ENCODE data around the gene SELP. TPM values are rescaled to one million over a fixed set of nuclear protein-coding genes. Genes with fewer than 3 reads are reported as not detected.

SELP gene
- total and polyA plus RNA-seq, 2 of the 13 experiments (the other 11 are each of a cell fraction or from before 2014, with no cell fraction given) = 0.11 TPM; not detected in 1

DNA sequence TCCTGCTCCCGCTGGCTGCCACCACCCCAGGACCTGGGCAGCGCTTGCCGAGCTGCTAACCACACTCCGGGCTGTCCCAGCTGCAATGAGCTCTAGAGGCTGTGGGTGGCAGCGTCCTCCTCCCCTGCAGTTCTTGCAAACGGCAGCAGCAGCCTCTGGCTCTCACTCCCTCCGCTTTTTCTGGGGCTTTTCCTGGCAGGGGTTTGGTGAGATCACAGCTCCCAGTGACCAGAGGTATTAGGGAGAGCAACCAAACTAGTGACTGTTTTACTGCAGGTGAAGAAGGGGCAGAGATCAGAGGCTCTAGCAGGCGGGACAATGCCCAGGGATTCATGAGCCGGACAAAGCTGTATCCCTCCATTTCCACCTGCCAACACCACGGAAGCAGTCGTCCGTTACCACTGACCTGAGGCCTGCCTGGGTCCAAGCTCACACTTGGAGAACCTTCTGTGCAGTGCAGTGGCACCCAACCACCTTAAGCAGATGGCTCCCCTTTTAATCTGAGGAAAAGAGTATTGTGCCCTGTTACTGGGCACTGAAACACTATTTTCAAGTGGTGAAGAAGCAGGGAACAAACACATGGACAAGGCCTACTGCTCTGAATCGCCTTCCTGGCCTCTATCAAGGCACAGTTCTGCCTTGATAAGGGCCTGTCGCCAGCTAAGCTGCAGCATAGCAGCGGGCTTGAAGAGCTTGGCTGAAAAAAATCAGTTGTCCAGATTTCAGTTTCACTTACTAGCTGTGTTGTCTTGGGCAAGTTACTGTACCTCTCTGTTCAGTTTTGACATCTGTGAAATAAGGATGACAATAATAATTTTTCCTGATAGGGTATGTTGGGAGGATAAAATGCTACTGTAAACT lies 43.3 kb downstream of the SELP start, which contains the start of gene F5 (continued):
- TF ChIP-seq NFAT5 (CRISPR knock-in tag; IDR thresholded peaks at IDR 0.05) = peak; percentile 49; the same call in 1 of the 2 replicates
- no peak for TF ChIP-seq ATF1 (CRISPR knock-in tag; IDR thresholded peaks at IDR 0.05)
- no peak for TF ChIP-seq PAF1 (CRISPR knock-in tag; IDR thresholded peaks at IDR 0.05)
- no peak; the same call in 1 of the 2 replicates for TF ChIP-seq MEIS2 (CRISPR knock-in tag; IDR thresholded peaks at IDR 0.05)
- TF ChIP-seq HOXD1 (CRISPR knock-in tag; IDR thresholded peaks at IDR 0.05) = 0 out of 2 replicates have a peak, but pooled peaks have one; percentile 14
- peak; percentile 95 for TF ChIP-seq ZNF768 (CRISPR knock-in tag; IDR thresholded peaks at IDR 0.05)
- no peak for TF ChIP-seq NFRKB (IDR thresholded peaks at IDR 0.05)
- no peak for TF ChIP-seq NFYB (CRISPR knock-in tag; IDR thresholded peaks at IDR 0.05)
- no peak for TF ChIP-seq ZNF234 (CRISPR knock-in tag; conservative IDR thresholded peaks at IDR 0.05)
- no peak for TF ChIP-seq ZNF383 (CRISPR knock-in tag; IDR thresholded peaks at IDR 0.05; ENCODE audit: borderline replicate concordance)
- TF ChIP-seq ZNF317 (CRISPR knock-in tag; IDR thresholded peaks at IDR 0.05) = 0 out of 2 replicates have a peak, but pooled peaks have one; percentile 71
- peak; percentile 63; the same call in 1 of the 2 replicates for TF ChIP-seq ZNF766 (CRISPR knock-in tag; IDR thresholded peaks at IDR 0.05; ENCODE audit: borderline replicate concordance)
- peak; percentile 54 for TF ChIP-seq CEBPG (CRISPR knock-in tag; IDR thresholded peaks at IDR 0.05)
- no peak for TF ChIP-seq JARID2 (CRISPR knock-in tag; IDR thresholded peaks at IDR 0.05; ENCODE audit: insufficient replicate concordance)
- TF ChIP-seq, protein P1, sequence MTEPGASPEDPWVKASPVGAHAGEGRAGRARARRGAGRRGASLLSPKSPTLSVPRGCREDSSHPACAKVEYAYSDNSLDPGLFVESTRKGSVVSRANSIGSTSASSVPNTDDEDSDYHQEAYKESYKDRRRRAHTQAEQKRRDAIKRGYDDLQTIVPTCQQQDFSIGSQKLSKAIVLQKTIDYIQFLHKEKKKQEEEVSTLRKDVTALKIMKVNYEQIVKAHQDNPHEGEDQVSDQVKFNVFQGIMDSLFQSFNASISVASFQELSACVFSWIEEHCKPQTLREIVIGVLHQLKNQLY (CRISPR knock-in tag; IDR thresholded peaks at IDR 0.05) = no peak
- TF ChIP-seq, protein P2, sequence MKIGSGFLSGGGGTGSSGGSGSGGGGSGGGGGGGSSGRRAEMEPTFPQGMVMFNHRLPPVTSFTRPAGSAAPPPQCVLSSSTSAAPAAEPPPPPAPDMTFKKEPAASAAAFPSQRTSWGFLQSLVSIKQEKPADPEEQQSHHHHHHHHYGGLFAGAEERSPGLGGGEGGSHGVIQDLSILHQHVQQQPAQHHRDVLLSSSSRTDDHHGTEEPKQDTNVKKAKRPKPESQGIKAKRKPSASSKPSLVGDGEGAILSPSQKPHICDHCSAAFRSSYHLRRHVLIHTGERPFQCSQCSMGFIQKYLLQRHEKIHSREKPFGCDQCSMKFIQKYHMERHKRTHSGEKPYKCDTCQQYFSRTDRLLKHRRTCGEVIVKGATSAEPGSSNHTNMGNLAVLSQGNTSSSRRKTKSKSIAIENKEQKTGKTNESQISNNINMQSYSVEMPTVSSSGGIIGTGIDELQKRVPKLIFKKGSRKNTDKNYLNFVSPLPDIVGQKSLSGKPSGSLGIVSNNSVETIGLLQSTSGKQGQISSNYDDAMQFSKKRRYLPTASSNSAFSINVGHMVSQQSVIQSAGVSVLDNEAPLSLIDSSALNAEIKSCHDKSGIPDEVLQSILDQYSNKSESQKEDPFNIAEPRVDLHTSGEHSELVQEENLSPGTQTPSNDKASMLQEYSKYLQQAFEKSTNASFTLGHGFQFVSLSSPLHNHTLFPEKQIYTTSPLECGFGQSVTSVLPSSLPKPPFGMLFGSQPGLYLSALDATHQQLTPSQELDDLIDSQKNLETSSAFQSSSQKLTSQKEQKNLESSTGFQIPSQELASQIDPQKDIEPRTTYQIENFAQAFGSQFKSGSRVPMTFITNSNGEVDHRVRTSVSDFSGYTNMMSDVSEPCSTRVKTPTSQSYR (CRISPR knock-in tag; IDR thresholded peaks at IDR 0.05; ENCODE audit: borderline replicate concordance) = no peak
- no peak for TF ChIP-seq ZNF496 (CRISPR knock-in tag; IDR thresholded peaks at IDR 0.05; ENCODE audit: insufficient replicate concordance)
- no peak; the same call in 1 of the 2 replicates for TF ChIP-seq ZNF878 (CRISPR knock-in tag; IDR thresholded peaks at IDR 0.05)
- TF ChIP-seq, protein P3, sequence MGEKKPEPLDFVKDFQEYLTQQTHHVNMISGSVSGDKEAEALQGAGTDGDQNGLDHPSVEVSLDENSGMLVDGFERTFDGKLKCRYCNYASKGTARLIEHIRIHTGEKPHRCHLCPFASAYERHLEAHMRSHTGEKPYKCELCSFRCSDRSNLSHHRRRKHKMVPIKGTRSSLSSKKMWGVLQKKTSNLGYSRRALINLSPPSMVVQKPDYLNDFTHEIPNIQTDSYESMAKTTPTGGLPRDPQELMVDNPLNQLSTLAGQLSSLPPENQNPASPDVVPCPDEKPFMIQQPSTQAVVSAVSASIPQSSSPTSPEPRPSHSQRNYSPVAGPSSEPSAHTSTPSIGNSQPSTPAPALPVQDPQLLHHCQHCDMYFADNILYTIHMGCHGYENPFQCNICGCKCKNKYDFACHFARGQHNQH (CRISPR knock-in tag; IDR thresholded peaks at IDR 0.05) = peak; percentile 76; the same call in 1 of the 2 replicates
- no peak for TF ChIP-seq ZNF225 (CRISPR knock-in tag; IDR thresholded peaks at IDR 0.05)

All from HepG2 (cell line).